ENCODE measurements around the gene LIN54. TPM values are rescaled to one million over a fixed set of nuclear protein-coding genes. Genes with fewer than 3 reads are reported as not detected.

LIN54 gene
- total and polyA plus RNA-seq, 9 of the 15 experiments (the other 6 are each of a cell fraction or from before 2014, with no cell fraction given), result 2.2 to 22.5 (median 15.8) TPM

- peak; percentile 79; the same call in 1 of the 2 replicates for TF ChIP-seq KLF13 (tag; IDR thresholded peaks at IDR 0.05; ENCODE audit: borderline replicate concordance, low read depth)
- TF ChIP-seq HMGN3 (IDR thresholded peaks at IDR 0.05; ENCODE audit: borderline replicate concordance, extremely low read depth, insufficient read length, low read depth, low read length), result peak; percentile 91
- TF ChIP-seq TRIM28 (IDR thresholded peaks at IDR 0.05), result no peak; the same call in 1 of the 2 replicates
- TF ChIP-seq ZNF639 (CRISPR knock-in tag; conservative IDR thresholded peaks at IDR 0.05 in 1 of 2, IDR thresholded peaks at IDR 0.05 in 1 of 2), result peak in 1 of 2 experiments; percentile 82; a peak in 2 of 4 replicates
- no peak for TF ChIP-seq HIVEP1 (CRISPR knock-in tag; IDR thresholded peaks at IDR 0.05)
- no peak for TF ChIP-seq NFE2L1 (tag; IDR thresholded peaks at IDR 0.05; ENCODE audit: borderline replicate concordance, low read depth)
- no peak for TF ChIP-seq SNRNP70 (optimal IDR thresholded peaks at IDR 0.05; ENCODE audit: low read depth, low read length)
- TF ChIP-seq THAP7 (CRISPR knock-in tag; IDR thresholded peaks at IDR 0.05), result peak; percentile 22; the same call in 1 of the 2 replicates
- peak; percentile 86 for TF ChIP-seq ETS1 (conservative IDR thresholded peaks at IDR 0.05; ENCODE audit: control insufficient read depth, low read depth, low read length)
- no peak for TF ChIP-seq ZNF668 (CRISPR knock-in tag; IDR thresholded peaks at IDR 0.05)
- 0 out of 2 replicates have a peak, but pooled peaks have one; percentile 36 for TF ChIP-seq DNMT1 (IDR thresholded peaks at IDR 0.05)
- peak; percentile 92 for TF ChIP-seq SMAD1 (IDR thresholded peaks at IDR 0.05; ENCODE audit: low read depth, low read length, partially characterized antibody)
- TF ChIP-seq ILF3 (IDR thresholded peaks at IDR 0.05; ENCODE audit: borderline replicate concordance), result peak; percentile 79; the same call in 1 of the 2 replicates
- TF ChIP-seq ZC3H8 (IDR thresholded peaks at IDR 0.05), result no peak
- TF ChIP-seq PML (IDR thresholded peaks at IDR 0.05; ENCODE audit: low read length), result peak; percentile 72
- peak; percentile 41 for TF ChIP-seq CHD2 (IDR thresholded peaks at IDR 0.05; ENCODE audit: low read depth, low read length)
- TF ChIP-seq GTF2A2 (tag; IDR thresholded peaks at IDR 0.05), result no peak
- peak; percentile 72 for TF ChIP-seq C11orf30 (IDR thresholded peaks at IDR 0.05; ENCODE audit: low read depth)
- TF ChIP-seq FOXJ3 (CRISPR knock-in tag; IDR thresholded peaks at IDR 0.05), result no peak
- peak in 1 of 2 experiments; percentile 90; a peak in 2 of 4 replicates for TF ChIP-seq KDM4B (IDR thresholded peaks at IDR 0.05; ENCODE audit: borderline replicate concordance in 2 of 2, low read depth in 1 of 2)
- TF ChIP-seq, protein P1, sequence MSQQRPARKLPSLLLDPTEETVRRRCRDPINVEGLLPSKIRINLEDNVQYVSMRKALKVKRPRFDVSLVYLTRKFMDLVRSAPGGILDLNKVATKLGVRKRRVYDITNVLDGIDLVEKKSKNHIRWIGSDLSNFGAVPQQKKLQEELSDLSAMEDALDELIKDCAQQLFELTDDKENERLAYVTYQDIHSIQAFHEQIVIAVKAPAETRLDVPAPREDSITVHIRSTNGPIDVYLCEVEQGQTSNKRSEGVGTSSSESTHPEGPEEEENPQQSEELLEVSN (IDR thresholded peaks at IDR 0.05; ENCODE audit: borderline replicate concordance in 1 of 2, extremely low read depth in 1 of 2, insufficient read depth in 1 of 2, insufficient read length in 1 of 2, low read depth in 1 of 2, low read length in 1 of 2, poor library complexity in 1 of 2, severe bottlenecking in 1 of 2), result peak in 1 of 2 experiments; percentile 23
Measured at GRCh38 chr4:82890901-82891706, 119.5 kb downstream of the LIN54 start, which contains the start of gene SEC31A (continued).
